C4-2B (cell line): Measurements from ENCODE around the gene OR8G1.

Experiments used
- CTCF ChIP-seq: fragments of 450-650 bp; conservative IDR thresholded peaks from 2 replicates; pipeline ENCODE4 v1.5.1; 2017; ENCODE audit warnings: mild to moderate bottlenecking
- ZFX ChIP-seq: fragments of 450-650 bp; IDR thresholded peaks from 2 replicates; pipeline ENCODE4 v1.6.1; 2017

GRCh38 chr11:124277804-124278203 lies 36.9 kb downstream of the OR8G1 start:
- no peak for TF ChIP-seq CTCF
- TF ChIP-seq ZFX = no peak
